Measurements from ENCODE around the gene STARD4. TPM values are rescaled to one million over a fixed set of nuclear protein-coding genes. Genes with fewer than 3 reads are reported as not detected.

The STARD4 gene
- total RNA-seq, 8 experiments from 2014 or later, result 17.0 to 68.5 (median 37.9) TPM

DNA sequence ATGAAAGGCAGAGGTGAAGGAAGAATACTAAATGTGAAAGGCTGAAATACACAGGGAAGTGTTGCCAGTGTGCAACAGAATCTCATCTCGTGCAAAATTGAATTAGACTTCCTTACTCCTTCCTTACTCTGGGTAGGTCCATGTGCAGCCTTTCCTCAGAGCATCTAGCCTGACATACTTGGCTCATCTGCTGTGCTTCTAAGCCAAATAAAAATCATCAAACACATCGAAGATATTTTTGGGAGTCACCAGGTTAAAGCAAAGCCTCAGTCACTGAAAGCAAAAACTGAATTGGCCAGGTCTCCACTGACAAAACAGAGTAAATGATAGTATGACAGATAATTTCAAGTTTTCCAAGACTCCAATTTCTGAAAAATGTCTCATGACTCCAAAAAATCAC, 19.3 kb downstream of the STARD4 start:
- Histone ChIP-seq H3K4me3 (no peak overlapping the region), H3K4me1 (replicated peaks in 1 of 2) (peaks cover 0 to 9% of the 10 kb centered on the region in 2 donors), H3K27ac (no peak overlapping the region)
- 71 to 100% (median 93%) methylated on average over 1 to 2 of the region's 2 CpGs; no CpG with 5 or more reads in 3 of the 10 experiments for WGBS, 10 experiments
- in situ Hi-C loops (cut with MboI; ENCODE audit: low pct_unique_long_range_greater_than_20kb in 2 of 9, low sequenced_read_pairs in 9 of 9, unreplicated experiment in 9 of 9), result no loop called here
- no peak for ATAC-seq (replicated peaks in 6 of 8)

DNA sequence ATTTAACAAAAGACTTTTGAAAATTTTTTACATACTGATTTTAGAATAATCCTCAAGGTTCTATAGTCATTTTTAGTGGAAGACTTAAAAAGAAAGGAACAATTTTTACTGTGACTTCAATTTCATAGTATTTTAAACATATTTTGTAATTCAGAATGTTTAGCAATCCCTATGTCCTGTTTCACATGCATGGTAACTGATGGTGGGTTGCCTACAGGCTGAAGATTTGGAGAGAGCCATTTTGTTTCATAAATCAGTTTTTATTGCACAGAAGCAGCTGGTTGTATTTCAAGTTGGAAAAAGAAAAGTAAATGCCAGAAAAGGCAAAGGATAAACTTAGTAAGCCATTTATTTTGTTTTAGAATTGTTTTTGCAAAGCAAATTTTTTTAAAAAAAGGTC, 24.0 kb downstream of the STARD4 start:
- in situ Hi-C loops (cut with MboI; ENCODE audit: low pct_unique_long_range_greater_than_20kb in 2 of 9, low sequenced_read_pairs in 9 of 9, unreplicated experiment in 9 of 9), result no loop called here
- no peak overlapping the region for H3K4me3 ChIP-seq
- ATAC-seq (replicated peaks in 6 of 8), result no peak
- H3K4me1 ChIP-seq (replicated peaks in 1 of 2), result peaks cover 0 to 9% of the 10 kb centered on the region in 2 donors
- H3K27ac ChIP-seq, result no peak overlapping the region

DNA sequence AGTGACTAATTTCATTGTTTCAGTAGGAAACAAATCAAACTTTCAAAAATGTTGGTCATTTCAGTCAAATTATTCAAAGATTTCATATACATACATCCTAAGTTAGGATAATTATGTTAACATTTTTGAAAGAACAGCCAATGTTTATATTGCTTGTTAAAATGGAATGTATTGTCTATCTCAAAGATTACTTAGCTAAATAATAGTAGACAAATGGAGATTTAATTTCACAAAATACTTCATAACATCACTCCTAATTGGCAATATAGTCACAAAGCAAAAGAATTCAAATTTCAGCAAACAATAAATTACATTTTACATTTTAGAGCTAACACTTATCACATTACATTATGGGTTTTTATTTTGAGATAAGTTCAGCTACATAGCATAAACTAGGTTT, 25.4 kb downstream of the STARD4 start:
- no peak for ATAC-seq (replicated peaks in 6 of 8)
- Histone ChIP-seq H3K4me1 (replicated peaks in 1 of 2) (peaks cover 0 to 1% of the 10 kb centered on the region in 2 donors), H3K4me3 (no peak overlapping the region), H3K27ac (no peak overlapping the region)
- in situ Hi-C loops (cut with MboI; ENCODE audit: low pct_unique_long_range_greater_than_20kb in 2 of 9, low sequenced_read_pairs in 9 of 9, unreplicated experiment in 9 of 9), result no loop called here

DNA sequence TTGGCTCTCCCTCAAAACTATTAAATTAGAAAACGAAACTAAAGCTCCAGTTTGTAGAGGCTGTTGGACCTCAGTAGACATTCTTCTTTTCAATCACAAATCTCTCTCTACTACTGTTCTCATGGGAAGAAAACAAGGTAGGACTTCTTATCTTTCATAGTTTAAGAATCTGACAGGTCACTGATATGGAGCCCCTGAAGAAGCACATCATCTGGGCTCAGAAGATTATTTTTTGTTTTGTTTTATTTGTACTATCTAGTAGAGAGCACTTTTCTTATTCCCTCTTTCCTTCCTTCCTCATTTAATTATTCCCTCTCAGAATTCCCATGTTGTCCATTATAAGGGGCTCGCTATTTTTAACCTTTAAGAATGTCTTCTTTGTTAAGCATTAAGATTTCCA, 26.3 kb downstream of the STARD4 start:
- ATAC-seq (replicated peaks in 6 of 8), result no peak
- no peak overlapping the region for H3K27ac ChIP-seq
- H3K4me3 ChIP-seq, result no peak overlapping the region
- in situ Hi-C loops (cut with MboI; ENCODE audit: low pct_unique_long_range_greater_than_20kb in 2 of 9, low sequenced_read_pairs in 9 of 9, unreplicated experiment in 9 of 9), result no loop called here
- 0 to 100% (median 70%) methylated on average over 1 to 2 of the region's 2 CpGs for WGBS, 10 experiments
- H3K4me1 ChIP-seq (replicated peaks in 1 of 2), result no peaks in the 10 kb centered on the region

DNA sequence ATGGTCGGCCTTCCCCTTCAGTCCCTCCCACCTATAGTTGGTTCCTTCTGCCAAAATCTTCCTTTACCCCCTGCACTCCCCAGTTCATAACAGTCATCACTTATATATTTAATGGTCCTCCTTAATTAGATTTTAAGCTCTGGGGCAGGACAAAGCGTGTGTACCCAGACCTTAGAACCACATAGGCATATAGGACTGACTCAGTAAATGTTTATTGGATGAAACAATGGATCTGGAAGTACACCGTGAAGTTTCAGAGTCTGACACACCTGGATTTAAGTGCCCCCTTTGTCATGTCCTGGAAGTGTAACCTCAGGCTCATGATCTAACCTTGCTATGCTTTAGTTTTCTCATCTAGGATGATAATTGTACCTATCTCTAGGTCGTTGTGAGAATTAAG, 32.0 kb downstream of the STARD4 start:
- no peak for ATAC-seq (replicated peaks in 6 of 8)
- 22 to 77% (median 60%) methylated on average over 1 to 4 of the region's 4 CpGs; no CpG with 5 or more reads in 4 of the 10 experiments for WGBS, 10 experiments
- no peaks in the 10 kb centered on the region for H3K4me1 ChIP-seq (replicated peaks in 1 of 2)
- in situ Hi-C loops (cut with MboI; ENCODE audit: low pct_unique_long_range_greater_than_20kb in 2 of 9, low sequenced_read_pairs in 9 of 9, unreplicated experiment in 9 of 9), result no loop called here
- H3K4me3 ChIP-seq, result no peak overlapping the region
- no peak overlapping the region for H3K27ac ChIP-seq

DNA sequence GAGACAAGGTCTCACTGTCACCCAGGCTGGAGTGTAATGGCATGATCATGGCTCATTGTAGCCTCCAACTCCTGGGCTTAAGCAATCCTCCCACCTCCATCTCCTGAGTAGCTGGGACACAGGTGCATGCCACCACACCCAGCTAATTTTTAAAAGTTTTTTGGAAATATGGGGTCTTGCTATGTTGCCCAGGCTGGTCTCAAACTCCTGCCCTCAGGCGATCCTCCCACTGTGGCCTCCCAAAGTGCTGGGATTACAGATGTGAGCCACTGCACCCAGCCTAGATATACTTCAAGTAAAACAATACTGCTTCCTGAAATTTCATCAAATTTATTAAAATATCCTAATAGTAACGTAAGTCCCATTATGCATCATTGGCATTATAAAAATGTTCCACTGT, 33.4 kb downstream of the STARD4 start:
- H3K27ac ChIP-seq, result no peak overlapping the region

DNA sequence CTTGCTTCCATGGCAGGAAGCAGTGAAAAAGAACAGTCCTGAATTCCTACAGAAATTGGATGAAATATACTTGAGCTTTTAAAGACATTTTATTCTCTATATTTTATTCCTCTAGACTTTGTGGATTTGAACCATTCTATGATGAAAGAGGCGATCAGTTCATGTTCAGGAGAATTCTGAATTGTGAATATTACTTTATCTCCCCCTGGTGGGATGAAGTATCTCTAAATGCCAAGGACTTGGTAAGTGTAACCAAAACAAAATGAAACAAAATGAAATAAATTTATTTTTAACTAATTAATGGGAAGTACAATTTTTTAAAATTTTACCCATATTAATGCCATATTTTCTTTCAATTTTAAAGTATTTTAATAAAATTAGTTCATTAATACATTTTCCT, 34.1 kb downstream of the STARD4 start:
- Histone ChIP-seq H3K4me3 (no peak overlapping the region), H3K4me1 (replicated peaks in 1 of 2) (no peaks in the 10 kb centered on the region), H3K27ac (no peak overlapping the region)
- no peak for ATAC-seq (replicated peaks in 6 of 8)
- 36 to 100% (median 100%) methylated on average over 1 of the region's 1 CpG; no CpG with 5 or more reads in 1 of the 10 experiments for WGBS, 10 experiments
- in situ Hi-C loops (cut with MboI; ENCODE audit: low pct_unique_long_range_greater_than_20kb in 2 of 9, low sequenced_read_pairs in 9 of 9, unreplicated experiment in 9 of 9), result no loop called here

More for the DNA sequence above, 33.4 kb downstream of the STARD4 start:
- in situ Hi-C loops (cut with MboI; ENCODE audit: low pct_unique_long_range_greater_than_20kb in 2 of 9, low sequenced_read_pairs in 9 of 9, unreplicated experiment in 9 of 9), result no loop called here
- 83 to 100% (median 87%) methylated on average over 1 to 2 of the region's 2 CpGs; no CpG with 5 or more reads in 3 of the 10 experiments for WGBS, 10 experiments
- Histone ChIP-seq H3K4me3 (no peak overlapping the region), H3K4me1 (replicated peaks in 1 of 2) (no peaks in the 10 kb centered on the region)
- no peak for ATAC-seq (replicated peaks in 6 of 8)

DNA sequence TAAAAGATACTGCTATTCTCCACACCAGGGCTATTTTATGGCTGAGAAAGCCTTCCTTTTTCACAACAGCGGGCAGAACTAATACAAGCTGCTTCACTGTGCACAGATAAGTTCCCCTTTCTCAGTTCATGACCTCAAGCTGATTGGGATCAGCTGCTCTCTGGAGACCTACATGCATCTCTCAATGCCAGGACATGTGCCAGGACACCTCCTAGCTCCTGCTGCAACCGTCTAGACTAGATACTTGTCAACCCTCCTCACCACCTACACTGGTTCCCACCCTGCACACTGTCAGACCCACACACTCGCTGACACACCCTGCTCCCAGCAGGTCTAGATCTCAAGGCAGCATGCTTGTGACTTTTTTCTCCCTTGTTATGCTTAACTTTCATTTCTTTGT, 39.8 kb downstream of the STARD4 start:
- peak in 2 of 8 experiments; percentile 49 to 57 for ATAC-seq (replicated peaks in 6 of 8)
- Histone ChIP-seq H3K27ac (no peak overlapping the region), H3K4me3 (no peak overlapping the region), H3K4me1 (replicated peaks in 1 of 2) (peaks cover 0 to 3% of the 10 kb centered on the region in 2 donors)
- in situ Hi-C loops (cut with MboI; ENCODE audit: low pct_unique_long_range_greater_than_20kb in 2 of 9, low sequenced_read_pairs in 9 of 9, unreplicated experiment in 9 of 9), result loop anchor here in 1 of 9 experiments (25.0 kb wide), 1 partner anchor 310 kb away; no protein-coding TSS in a partner anchor
- 33 to 100% (median 70%) methylated on average over 1 to 3 of the region's 3 CpGs; no CpG with 5 or more reads in 1 of the 10 experiments for WGBS, 10 experiments

DNA sequence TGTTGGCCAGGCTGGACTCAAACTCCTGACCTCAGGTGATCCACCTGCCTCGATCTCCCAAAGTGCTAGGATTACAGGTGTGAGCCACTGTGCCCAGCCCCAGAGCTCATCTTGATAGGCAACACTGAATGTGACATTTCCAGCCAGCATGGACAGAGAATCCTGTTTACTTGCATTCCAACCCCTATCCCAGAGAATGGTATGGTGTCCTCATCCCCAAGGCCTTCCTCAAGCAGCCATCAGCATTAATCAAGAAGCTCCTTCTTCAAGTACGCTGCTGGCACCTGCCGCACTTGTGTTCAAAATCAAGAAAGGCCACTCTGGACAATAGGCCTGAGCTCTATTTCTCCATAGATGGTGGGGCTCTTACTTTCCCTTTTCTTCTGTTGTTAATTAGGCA, 40.2 kb downstream of the STARD4 start:
- in situ Hi-C loops (cut with MboI; ENCODE audit: low pct_unique_long_range_greater_than_20kb in 2 of 9, low sequenced_read_pairs in 9 of 9, unreplicated experiment in 9 of 9), result loop anchor here in 1 of 9 experiments (25.0 kb wide), 1 partner anchor 310 kb away; no protein-coding TSS in a partner anchor
- 57 to 93% (median 89%) methylated on average over 2 to 3 of the region's 3 CpGs; no CpG with 5 or more reads in 4 of the 10 experiments for WGBS, 10 experiments
- no peak overlapping the region for H3K4me3 ChIP-seq
- no peak overlapping the region for H3K27ac ChIP-seq
- ATAC-seq (replicated peaks in 6 of 8), result no peak
- peaks cover 0 to 3% of the 10 kb centered on the region in 2 donors for H3K4me1 ChIP-seq (replicated peaks in 1 of 2)

DNA sequence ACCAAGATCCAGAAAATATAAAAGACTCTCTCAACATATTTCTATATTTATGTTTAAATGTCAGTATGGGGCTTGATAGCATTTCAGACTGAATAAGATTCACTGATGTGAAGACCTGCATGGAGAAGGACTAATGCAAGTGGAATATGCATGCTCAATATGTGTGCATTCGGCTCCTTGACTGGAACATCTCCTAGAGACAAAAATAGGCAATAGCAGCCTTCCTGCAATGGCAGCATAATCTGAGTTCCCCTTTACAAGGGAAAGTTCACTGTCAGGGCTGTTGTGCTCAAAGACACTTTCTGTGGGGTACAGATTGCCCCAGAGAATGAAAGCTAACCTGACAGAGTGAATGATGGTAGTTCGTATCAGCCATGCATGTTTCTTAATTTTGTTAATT, 42.4 kb downstream of the STARD4 start:
- ATAC-seq (replicated peaks in 6 of 8), result peak in 3 of 8 experiments; percentile 43 to 61 (median 57)
- Histone ChIP-seq H3K27ac (no peak overlapping the region), H3K4me3 (no peak overlapping the region), H3K4me1 (replicated peaks in 1 of 2) (peaks cover 0 to 3% of the 10 kb centered on the region in 2 donors)
- 33 to 100% (median 67%) methylated on average over 1 to 2 of the region's 2 CpGs; no CpG with 5 or more reads in 3 of the 10 experiments for WGBS, 10 experiments
- in situ Hi-C loops (cut with MboI; ENCODE audit: low pct_unique_long_range_greater_than_20kb in 2 of 9, low sequenced_read_pairs in 9 of 9, unreplicated experiment in 9 of 9), result loop anchor here in 1 of 9 experiments (25.0 kb wide), 1 partner anchor 308 kb away; no protein-coding TSS in a partner anchor

DNA sequence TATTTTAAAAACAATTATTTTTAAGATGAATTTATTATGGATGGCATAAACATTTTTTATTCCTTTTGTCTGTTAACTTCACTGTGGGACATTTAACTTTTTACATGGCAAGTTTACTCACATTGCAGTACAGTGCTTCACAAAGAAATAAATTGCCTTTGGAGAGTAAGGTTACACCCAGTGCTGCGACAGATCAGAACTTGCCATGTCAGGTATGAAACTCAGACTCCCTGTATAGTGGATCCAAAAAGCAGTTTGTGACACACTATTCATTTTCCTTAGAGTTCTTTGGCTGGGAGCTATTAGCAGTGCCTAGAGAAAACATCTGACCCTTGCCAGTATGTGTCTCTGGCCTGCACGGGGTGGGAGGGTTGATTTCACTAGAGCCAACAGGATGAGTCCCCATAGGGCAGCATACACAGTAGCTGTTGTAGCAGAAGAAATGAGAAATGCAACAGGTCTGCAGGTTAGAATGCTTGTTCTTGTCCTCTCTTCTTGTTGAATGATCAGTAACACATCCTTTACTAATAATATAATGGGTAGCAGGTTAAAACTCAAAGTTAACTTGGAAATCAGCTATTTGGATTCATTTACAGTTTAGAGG, 42.9 kb downstream of the STARD4 start:
- ATAC-seq (replicated peaks in 6 of 8), result peak in 3 of 8 experiments; percentile 29 to 49 (median 33)
- in situ Hi-C loops (cut with MboI; ENCODE audit: low pct_unique_long_range_greater_than_20kb in 2 of 9, low sequenced_read_pairs in 9 of 9, unreplicated experiment in 9 of 9), result loop anchor here in 1 of 9 experiments (25.0 kb wide), 1 partner anchor 307 kb away; no protein-coding TSS in a partner anchor
- WGBS, 10 experiments, result 25 to 100% (median 86%) methylated on average over 1 to 2 of the region's 2 CpGs; no CpG with 5 or more reads in 3 of the 10 experiments
- H3K27ac ChIP-seq, result no peak overlapping the region
- no peak overlapping the region for H3K4me3 ChIP-seq
- peaks cover 0 to 3% of the 10 kb centered on the region in 2 donors for H3K4me1 ChIP-seq (replicated peaks in 1 of 2)

DNA sequence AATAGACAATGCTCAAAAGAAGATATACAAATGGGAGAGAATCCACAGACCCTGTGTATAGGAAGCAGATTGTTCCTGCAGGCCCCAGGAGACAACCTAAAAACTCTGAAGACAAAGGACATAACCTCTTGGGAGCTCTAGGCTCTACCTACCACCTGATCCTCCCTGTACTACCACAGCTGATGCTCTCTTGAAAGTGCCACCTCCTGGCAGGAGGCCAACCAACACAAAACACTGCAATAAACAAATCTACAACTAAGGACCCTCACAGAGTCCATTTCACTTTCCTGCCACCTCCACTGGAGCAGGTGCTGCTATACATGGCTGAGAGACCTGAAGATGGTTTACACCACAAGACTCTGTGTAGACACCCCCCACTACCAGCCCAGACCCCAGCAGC, 49.0 kb downstream of the STARD4 start:
- in situ Hi-C loops (cut with MboI; ENCODE audit: low pct_unique_long_range_greater_than_20kb in 2 of 9, low sequenced_read_pairs in 9 of 9, unreplicated experiment in 9 of 9), result loop anchor here in 1 of 9 experiments (25.0 kb wide), 1 partner anchor 301 kb away; no protein-coding TSS in a partner anchor
- Histone ChIP-seq H3K27ac (no peak overlapping the region), H3K4me1 (replicated peaks in 1 of 2) (no peaks in the 10 kb centered on the region), H3K4me3 (no peak overlapping the region)
- ATAC-seq (replicated peaks in 6 of 8), result peak in 1 of 8 experiments; percentile 52

DNA sequence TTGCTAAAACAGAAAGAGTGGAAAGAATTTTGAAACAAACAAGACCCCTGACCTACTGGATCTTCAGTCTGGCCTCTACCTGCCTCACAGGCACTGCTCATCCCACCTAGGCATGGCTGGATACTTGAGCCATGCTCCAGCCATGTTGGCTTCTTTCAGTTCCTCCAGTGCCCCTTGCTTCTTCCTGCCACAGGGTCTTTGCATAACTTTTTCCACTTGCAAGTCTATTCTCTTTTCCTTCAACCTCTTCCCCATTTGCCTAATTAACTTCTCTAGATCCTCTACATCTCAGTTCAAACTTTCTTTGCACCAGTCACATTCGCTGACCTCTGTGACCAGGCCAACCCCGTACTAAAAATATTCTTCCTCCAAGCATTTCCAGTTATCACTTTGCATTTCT, 50.4 kb downstream of the STARD4 start:
- Histone ChIP-seq H3K27ac (no peak overlapping the region), H3K4me1 (replicated peaks in 1 of 2) (no peaks in the 10 kb centered on the region), H3K4me3 (no peak overlapping the region)
- in situ Hi-C loops (cut with MboI; ENCODE audit: low pct_unique_long_range_greater_than_20kb in 2 of 9, low sequenced_read_pairs in 9 of 9, unreplicated experiment in 9 of 9), result loop anchor here in 1 of 9 experiments (25.0 kb wide), 1 partner anchor 300 kb away; no protein-coding TSS in a partner anchor
- 10 to 100% (median 83%) methylated on average over 2 of the region's 2 CpGs; no CpG with 5 or more reads in 1 of the 10 experiments for WGBS, 10 experiments
- peak in 1 of 8 experiments; percentile 51 for ATAC-seq (replicated peaks in 6 of 8)
